GM08714 (cell line): ENCODE data around the gene CCDC149.
"Not testable (repeated sequence)": the region's sequence is repeated elsewhere in the genome, so short reads cannot be mapped to it uniquely, and the experiment has no call there.

ENCODE experiments used
- H3K4me3 ChIP-seq: fragments of 200-500 bp; sonication (Bioruptor generic); 2 replicates; pipeline ENCODE4 v1.5.1; 2014; ENCODE audit warnings: mild to moderate bottlenecking, low read length, inconsistent platforms
- ZNF274 ChIP-seq: IDR thresholded peaks from 2 replicates; pipeline ENCODE4 v1.6.1; 2012; ENCODE audit warnings: mild to moderate bottlenecking, low read depth, low read length

The CCDC149 gene

DNA sequence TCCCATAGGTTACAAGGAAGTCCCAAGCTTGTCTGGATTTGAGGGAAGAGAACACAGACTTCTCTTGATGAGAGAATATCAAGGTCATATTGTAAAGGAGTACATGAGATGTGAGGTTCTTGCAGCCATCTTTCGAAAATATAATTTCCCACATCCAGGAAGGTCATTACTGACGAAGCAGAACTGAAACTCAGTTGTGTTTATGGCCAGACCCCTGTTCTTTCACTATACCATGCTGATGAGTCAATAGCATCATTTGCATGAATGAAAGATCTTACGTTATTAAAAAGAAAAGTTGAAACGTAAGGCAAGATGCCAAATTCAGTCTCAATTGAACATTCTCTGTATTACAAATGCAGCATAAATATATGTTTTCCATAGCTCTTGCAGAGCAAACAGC lies 14.2 kb upstream of the CCDC149 start:
- no peak for TF ChIP-seq ZNF274
- no peak overlapping the region for H3K4me3 ChIP-seq

DNA sequence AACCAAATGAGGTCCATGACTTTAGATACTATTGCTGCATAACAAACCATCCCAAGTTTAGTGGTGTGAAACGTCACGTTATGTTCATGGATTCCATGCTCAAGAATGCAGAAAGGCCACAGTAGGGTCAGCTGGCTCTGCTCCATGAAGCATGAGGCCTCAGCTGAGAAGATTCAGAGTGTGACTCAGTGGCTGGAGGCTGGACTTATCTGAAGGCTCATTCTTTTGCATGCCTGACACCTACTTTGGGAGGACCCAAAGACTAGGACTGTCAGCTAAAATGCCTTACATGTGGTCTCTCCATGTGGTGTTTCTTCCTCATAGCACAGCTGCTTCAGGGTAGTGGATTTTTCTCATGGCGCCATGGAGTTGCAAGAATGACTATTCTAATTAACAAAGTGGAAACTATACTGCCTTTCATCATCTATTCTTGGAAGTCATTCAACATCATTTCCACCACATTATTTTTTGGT lies 11.5 kb upstream of the CCDC149 start:
- no peak overlapping the region for H3K4me3 ChIP-seq
- TF ChIP-seq ZNF274: no peak

GRCh38 chr4:24923550-24923949 lies 10.7 kb upstream of the CCDC149 start:
- no peak for TF ChIP-seq ZNF274
- no peak overlapping the region for H3K4me3 ChIP-seq

- no peak overlapping the region for H3K4me3 ChIP-seq
- no peak for TF ChIP-seq ZNF274
These were observed 10.2 kb upstream of the CCDC149 start for GRCh38 chr4:24923002-24923401.

DNA sequence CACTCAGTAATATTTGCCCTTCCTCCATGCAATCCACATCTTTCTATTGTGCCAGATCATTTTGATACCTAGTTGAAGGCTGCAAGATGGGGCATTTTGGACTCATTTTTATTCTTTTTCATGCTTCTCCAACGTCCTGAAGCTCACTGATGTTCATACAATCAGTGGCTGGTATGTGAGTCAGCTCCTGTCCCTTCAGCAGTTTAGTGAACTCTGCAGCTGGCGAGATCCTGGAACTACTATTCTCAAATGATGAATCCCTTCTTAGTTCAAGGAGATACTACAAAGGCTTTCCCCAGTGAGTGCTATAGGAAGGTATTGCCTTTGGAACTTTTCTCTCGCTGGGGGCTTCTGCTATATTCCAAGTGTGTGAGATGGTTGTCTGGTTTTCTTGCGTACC lies 9.6 kb upstream of the CCDC149 start:
- no peak overlapping the region for H3K4me3 ChIP-seq
- no peak for TF ChIP-seq ZNF274

DNA sequence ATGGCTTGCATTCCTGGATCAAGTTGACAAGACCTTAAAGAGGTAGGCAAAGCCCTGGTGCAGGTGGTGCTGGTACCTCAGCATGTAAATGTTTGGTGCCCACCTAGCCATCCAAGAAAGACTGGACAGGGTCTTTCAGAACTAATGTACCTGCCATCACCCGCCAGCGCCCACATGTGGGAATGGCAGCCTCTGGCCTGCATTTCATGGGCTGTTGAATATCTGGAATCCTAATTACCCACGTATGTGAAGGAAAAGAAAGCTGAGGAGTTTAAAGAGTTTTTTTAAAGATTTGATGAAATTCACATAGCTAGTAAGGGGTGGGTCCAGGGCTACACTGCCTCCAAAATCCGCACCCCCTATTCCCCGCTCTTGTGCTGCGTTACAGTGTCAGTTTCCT lies 8.6 kb upstream of the CCDC149 start:
- H3K4me3 ChIP-seq: no peak overlapping the region
- TF ChIP-seq ZNF274: no peak

- no peak overlapping the region for H3K4me3 ChIP-seq
- TF ChIP-seq ZNF274: no peak
These were observed 7.2 kb upstream of the CCDC149 start for GRCh38 chr4:24920008-24920407.

GRCh38 chr4:24917076-24917856 lies 4.4 kb upstream of the CCDC149 start:
- H3K4me3 ChIP-seq: no peak overlapping the region
- no peak for TF ChIP-seq ZNF274

DNA sequence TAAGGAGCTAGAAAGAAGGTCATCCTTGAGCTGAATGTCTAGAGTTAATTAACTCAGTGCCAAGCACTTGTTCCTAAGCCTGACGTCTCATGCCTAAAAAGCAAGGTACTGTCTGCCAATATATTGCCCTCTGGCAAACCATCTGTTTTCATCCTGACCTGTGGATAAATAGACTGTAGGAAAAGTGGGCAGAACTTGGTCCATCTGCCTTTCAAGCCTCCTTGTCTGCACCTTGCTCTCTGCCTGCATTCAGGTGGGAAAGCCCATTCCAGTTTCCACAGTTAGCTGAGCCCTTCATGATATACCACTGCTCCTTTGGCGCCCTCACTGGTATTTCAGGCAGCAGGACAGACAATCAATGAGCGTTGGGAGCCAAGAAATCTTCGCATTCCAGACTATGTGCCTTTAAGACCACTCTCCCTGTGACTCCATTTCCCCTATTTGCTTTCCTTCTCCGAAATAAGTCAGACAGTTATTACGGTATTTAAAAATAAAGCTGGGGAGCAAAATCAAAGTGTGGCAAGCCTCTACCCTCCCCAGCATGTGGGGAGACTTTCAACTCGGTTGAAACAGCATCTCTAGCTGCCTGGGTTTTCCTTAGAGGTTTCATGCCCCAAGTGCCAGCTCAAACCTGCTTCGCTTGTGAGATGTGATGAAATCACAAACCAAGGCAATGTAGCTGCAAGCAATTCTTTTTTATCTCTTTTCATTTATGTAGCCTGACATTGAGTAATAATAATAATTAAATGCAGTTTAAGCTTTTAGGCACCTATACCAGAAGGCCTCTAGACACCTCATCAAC lies 2.5 kb upstream of the CCDC149 start:
- no peak for TF ChIP-seq ZNF274
- no peak overlapping the region for H3K4me3 ChIP-seq

- no peak for TF ChIP-seq ZNF274
- H3K4me3 ChIP-seq: no peak overlapping the region
These were observed 1.6 kb upstream of the CCDC149 start for GRCh38 chr4:24914460-24914859.

- TF ChIP-seq ZNF274: no peak
- H3K4me3 ChIP-seq: no peak overlapping the region
These were observed 260 bp upstream of the CCDC149 start for GRCh38 chr4:24913119-24913485.

DNA sequence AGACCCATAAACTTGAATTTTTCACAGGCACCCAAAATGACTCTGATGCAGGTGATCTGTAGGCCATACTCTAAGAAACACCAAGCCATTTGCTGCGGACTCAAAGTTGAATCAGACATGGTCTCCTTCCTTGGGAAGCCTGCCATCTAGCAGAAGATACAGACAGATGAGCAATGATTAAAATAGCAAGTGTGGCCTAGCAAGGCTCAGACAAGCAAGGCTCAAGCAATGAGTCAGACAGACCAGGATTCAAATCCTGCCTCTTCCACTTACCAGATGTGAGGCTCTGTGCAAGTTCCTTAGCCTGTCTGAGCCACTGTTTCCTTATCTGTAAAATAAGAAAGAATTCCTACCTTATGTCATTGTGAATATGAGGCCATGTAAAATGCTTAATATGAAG lies 2.3 kb downstream of the CCDC149 start:
- TF ChIP-seq ZNF274: no peak
- no peak overlapping the region for H3K4me3 ChIP-seq

DNA sequence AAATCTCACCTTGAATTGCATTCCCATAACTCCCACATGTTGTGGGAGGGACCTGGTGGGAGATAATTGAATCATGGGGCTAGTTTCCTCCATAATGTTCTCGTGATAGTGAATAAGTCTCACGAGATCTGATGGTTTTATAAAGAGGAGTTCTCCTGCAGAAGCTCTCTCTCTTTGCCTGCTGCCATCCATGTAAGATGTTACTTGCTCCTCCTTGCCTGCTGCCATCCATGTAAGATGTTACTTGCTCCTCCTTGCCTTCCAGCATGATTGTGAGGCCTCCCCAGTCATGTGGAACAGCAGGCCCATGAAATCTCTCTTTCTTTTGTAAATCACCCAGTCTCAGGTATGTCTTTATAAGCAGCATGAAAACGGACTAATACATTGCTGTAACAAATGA lies 3.2 kb downstream of the CCDC149 start:
- not testable (repeated sequence) for H3K4me3 ChIP-seq

GRCh38 chr4:24897639-24898038 lies 15.2 kb downstream of the CCDC149 start:
- no peak for TF ChIP-seq ZNF274
- no peak overlapping the region for H3K4me3 ChIP-seq

DNA sequence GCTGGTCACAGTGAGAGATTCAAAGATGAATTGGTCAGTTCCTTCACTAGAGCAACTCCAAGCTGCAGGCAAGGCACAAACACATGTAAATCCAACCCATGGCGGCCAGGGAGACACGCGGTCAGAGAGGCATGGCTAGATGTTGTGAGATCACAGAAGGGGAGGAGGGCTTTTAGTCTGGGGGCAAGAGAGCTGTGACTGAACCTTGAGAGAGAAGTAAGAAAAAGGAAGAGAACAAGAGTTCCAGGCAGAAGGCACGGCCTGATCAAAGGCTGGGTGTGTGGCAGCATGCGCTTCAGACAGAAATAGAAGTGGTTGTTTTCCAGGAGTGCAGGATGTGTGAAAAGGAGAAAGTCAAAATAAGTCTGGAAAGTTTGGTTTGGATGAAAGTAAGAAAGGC lies 15.9 kb downstream of the CCDC149 start:
- H3K4me3 ChIP-seq: no peak overlapping the region
- no peak for TF ChIP-seq ZNF274
